Mucosa of descending colon (tissue), 3 donors: Measurements from ENCODE around the gene GP9. TPM values are rescaled to one million over a fixed set of nuclear protein-coding genes. Genes with fewer than 3 reads are reported as not detected.

ENCODE experiments used
- ATAC-seq: fragments of 200-7000 bp; cut with Tn5 transposase; one replicate; pipeline ENCODE4 v1.9.1; 2020; ENCODE audit warnings: mild to moderate bottlenecking, moderate library complexity
- DNase-seq, 3 donors: peaks; one replicate each; pipeline ENCODE4 v3.0.0-alpha.2; 2020
- H3K36me3 ChIP-seq: fragments of 200-600 bp; one replicate; pipeline ENCODE4 v1.8.0; 2021; ENCODE audit warnings: low read depth, mild to moderate bottlenecking
- H3K4me1 ChIP-seq: fragments of 200-600 bp; one replicate; pipeline ENCODE4 v1.8.0; 2021; ENCODE audit warnings: low read depth, mild to moderate bottlenecking
- H3K4me3 ChIP-seq: fragments of 200-600 bp; one replicate; pipeline ENCODE4 v1.8.0; 2021; ENCODE audit warnings: mild to moderate bottlenecking
- H3K9me3 ChIP-seq: fragments of 200-600 bp; one replicate; pipeline ENCODE4 v1.8.0; 2021; ENCODE audit warnings: mild to moderate bottlenecking
- CTCF ChIP-seq: fragments of 200-600 bp; IDR thresholded peaks from one replicate; pipeline ENCODE4 v1.8.0; 2022; ENCODE audit warnings: antibody characterized with exemption, mild to moderate bottlenecking
- intact Hi-C, 2 donors: fragments of 100-400 bp; cut with DNase I in 1 of 2; cut with micrococcal nuclease in 1 of 2; formaldehyde crosslinking; loops; one replicate each; pipeline versions ENCODE4 v1.11.0 to v1.11.1; 2022; cut with DNase I, micrococcal nuclease
- total RNA-seq, 3 donors: library from RNA; stranded (reverse); fragmentation: NEBNext Ultra II Directional in 2 of 3; extraction: Animal tissue kit (Norgen Biotek cat#: 25700) in 2 of 3; gene quantifications; one replicate each; pipeline versions ENCODE4 v1.2.1 to v1.2.4, GENCODE V29; 2021 to 2023
- donor health status: DM: no; HTN: no; CAD: no; lungs with moderate emphysema.
- donor health status: DM: no; HTN: no; CAD: no.
- donor health status: DM: no; HTN: yes; CAD: no.

Gene GP9
- total RNA-seq, 3 donors from 2014 or later = 0.90 TPM; not detected in 2

DNA sequence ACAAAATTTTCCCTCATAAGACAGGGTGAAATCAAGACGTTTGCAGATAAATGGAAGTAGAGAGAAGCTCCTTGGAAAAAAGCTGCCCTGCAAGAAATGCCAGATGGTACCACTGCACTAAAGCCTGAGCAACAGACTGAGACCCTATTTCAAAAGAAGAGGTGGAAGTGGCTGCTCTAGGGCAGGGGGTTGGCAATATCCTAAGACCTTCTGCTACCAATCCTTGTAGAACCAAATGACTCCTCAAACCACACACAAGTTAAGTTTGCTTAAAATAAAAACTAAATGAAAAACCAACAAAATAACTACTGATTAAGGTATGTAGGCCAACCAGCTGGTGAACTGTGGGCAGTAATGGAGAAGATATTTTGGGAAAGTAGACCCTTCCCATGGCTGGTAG lies 39.7 kb downstream of the GP9 start:
- H3K9me3 ChIP-seq = no peaks in the 10 kb centered on the region
- no peak for TF ChIP-seq CTCF
- H3K4me1 ChIP-seq = no peaks in the 10 kb centered on the region
- no peaks in the 10 kb centered on the region for H3K36me3 ChIP-seq
- no peak overlapping the region for H3K4me3 ChIP-seq
- intact Hi-C loops = no loop called here
- DNase-seq (no peak), ATAC-seq (no peak)

DNA sequence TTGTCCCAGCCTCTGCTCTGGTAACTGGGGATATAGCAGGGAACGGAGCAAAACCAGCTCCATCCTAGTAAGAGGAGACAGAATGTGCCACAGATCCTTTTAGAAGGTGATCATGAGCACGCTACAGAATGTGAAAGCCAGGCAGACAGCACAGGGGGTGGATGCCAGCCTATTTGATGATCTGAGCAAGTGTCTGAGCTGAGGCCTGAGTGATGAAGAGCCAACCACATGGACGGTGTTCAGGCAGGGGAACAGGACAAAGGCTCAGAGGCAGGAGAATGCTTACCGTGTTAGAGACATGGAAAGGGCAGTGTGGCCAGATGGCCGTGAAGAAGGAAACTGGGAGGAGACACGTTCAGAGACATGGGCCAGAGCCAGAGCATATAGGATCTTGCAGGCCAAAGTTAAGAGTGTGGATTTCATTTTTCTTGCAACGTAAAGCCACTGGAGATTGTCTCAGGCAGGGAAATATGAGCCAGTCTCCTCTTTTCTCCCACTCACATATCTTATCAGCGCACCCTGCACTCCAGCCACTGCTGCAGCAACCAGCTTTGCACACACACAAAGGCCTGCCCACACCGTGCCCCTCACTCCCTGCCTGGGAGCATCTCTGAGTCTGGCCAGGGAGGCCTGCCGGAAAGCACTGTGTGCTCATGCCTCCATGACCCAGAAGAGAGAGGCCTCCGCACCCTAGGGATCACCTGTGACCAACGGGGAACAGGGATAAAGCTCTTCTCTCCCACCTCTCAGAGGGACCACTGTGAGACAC lies 41.0 kb downstream of the GP9 start:
- Histone ChIP-seq H3K4me1 (no peaks in the 10 kb centered on the region), H3K36me3 (no peaks in the 10 kb centered on the region), H3K9me3 (no peaks in the 10 kb centered on the region), H3K4me3 (no peak overlapping the region)
- ATAC-seq (no peak), DNase-seq (no peak)
- intact Hi-C loops = no loop called here
- TF ChIP-seq CTCF = no peak

DNA sequence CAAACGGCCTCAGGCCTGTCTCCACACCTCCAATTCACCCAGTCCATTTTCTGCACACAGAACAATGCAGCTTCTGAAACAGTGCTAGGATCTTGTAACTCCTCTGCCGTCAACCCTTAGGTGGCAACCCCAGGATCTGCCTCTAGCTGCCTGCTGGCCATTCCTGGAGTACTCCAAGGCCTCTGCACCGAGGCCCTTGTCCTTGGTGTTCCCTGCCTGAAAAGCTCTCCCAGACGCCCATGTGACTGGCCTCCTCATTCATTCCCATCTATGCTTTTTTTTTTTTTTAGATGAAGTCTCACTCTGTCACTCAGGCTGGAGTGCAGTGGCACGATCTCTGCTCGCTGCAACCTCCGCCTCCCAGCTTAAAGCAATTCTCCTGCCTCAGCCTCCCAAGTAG lies 42.7 kb downstream of the GP9 start:
- no peak for TF ChIP-seq CTCF
- intact Hi-C loops = no loop called here
- no peak overlapping the region for H3K4me3 ChIP-seq
- H3K4me1 ChIP-seq = no peaks in the 10 kb centered on the region
- DNase-seq (no peak), ATAC-seq (no peak)
- H3K36me3 ChIP-seq = peaks cover 2% of the 10 kb centered on the region
- no peaks in the 10 kb centered on the region for H3K9me3 ChIP-seq

DNA sequence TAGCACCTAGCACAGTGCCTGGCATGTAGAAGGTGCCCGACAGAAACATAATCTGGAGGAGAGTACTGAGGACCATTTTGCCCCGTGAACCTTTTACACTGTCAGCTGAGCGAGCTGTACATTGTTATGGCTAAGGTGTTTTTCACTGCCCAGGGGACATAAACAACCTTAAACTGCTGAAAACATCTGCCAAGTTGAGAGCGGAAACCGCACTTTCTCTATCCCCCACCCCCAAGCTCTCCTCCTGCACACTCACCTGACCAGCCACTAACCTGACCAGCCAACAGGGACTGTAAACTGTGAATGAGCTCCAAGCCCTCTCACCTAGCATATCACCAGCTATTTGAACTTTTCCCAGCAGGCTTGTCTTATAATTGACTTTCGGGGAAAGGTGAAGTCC lies 43.5 kb downstream of the GP9 start:
- Histone ChIP-seq H3K4me1 (no peaks in the 10 kb centered on the region), H3K36me3 (peaks cover 2% of the 10 kb centered on the region), H3K9me3 (no peaks in the 10 kb centered on the region), H3K4me3 (no peak overlapping the region)
- TF ChIP-seq CTCF = no peak
- intact Hi-C loops = no loop called here
- ATAC-seq (no peak), DNase-seq (no peak)

DNA sequence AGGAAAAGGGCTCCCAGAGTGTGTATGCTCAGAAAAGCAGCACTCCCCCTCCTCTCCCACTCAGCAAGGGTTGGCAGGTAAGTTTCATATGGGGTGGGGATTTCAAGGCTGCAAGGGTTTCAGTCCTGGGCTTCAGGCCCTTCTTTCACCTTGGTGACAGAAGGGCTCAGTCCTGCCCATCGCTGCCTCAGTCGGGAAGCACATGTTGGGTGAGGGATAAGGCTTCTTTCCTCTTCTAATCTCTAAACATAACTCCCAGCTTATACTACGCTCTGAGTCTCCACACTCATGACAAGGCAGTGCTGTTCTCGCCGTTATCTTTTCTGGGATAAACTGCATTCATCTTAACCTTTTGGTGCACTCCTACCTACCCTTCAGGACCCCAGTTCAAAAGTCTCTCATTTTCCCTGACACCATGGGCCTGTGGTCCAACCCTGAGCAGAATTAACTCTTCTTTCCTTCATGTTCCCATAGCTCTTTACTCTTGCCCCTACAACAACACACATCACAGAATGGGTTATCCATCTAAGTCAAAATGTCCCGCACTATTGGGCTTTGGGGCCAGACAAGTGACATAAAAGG lies 44.0 kb downstream of the GP9 start:
- no peak for TF ChIP-seq CTCF

More for the DNA sequence above, 44.0 kb downstream of the GP9 start:
- Histone ChIP-seq H3K36me3 (peaks cover 2% of the 10 kb centered on the region), H3K9me3 (no peaks in the 10 kb centered on the region), H3K4me1 (no peaks in the 10 kb centered on the region), H3K4me3 (no peak overlapping the region)
- intact Hi-C loops = no loop called here
- DNase-seq (no peak), ATAC-seq (no peak)
